Right lobe of liver (tissue), 6 donors: ENCODE measurements around the gene TRIO. TPM values are rescaled to one million over a fixed set of nuclear protein-coding genes. Genes with fewer than 3 reads are reported as not detected.
A peak's percentile ranks its signal among the peaks of the same experiment; 100 is the strongest.

Experiments
- ATAC-seq, 4 donors: fragments of 200-7000 bp; cut with Tn5 transposase; one replicate each; pipeline ENCODE4 v1.9.1; 2020; ENCODE audit warnings: mild to moderate bottlenecking in 4 of 4, moderate library complexity in 4 of 4
- DNase-seq, 3 donors: peaks; one replicate each; pipeline ENCODE4 v3.0.0-alpha.2; 2020
- H3K27ac ChIP-seq, 3 donors: fragments of 200-600 bp; one replicate each; pipeline ENCODE4 v1.8.0; 2022
- H3K27me3 ChIP-seq, 2 donors: fragments of 200-600 bp; one replicate each; pipeline ENCODE4 v1.8.0; 2022
- H3K36me3 ChIP-seq, 4 donors: fragments of 200-600 bp; sonication (generic) in 1 of 4; one replicate each; pipeline versions ENCODE4 v1.5.1 to v1.8.0; 2017 to 2022; ENCODE audit warnings: control low read depth in 1 of 4
- H3K4me1 ChIP-seq, 4 donors: fragments of 200-600 bp; sonication (generic) in 1 of 4; one replicate each; pipeline versions ENCODE4 v1.5.1 to v1.8.0; 2017 to 2022; ENCODE audit warnings: control low read depth in 1 of 4
- H3K4me3 ChIP-seq, 3 donors: fragments of 200-600 bp; one replicate each; pipeline ENCODE4 v1.8.0; 2022
- H3K9me3 ChIP-seq, 4 donors: fragments of 200-600 bp; sonication (generic) in 1 of 4; one replicate each; pipeline versions ENCODE4 v1.5.1 to v1.8.0; 2017 to 2022; ENCODE audit warnings: control low read depth in 1 of 4
- POLR2A ChIP-seq: fragments of 450-650 bp; IDR thresholded peaks from one replicate; pipeline ENCODE4 v1.6.1; 2017; ENCODE audit warnings: antibody characterized with exemption, mild to moderate bottlenecking
- WGBS: methylation state at CpG from one replicate; pipeline ENCODE4 v1.1.6; 2018; ENCODE audit warnings: low coverage, low lambda C conversion rate; ENCODE audit not compliant: insufficient coverage; ENCODE audit errors: missing lambda C conversion rate; 5-methylcytosine and 5-hydroxymethylcytosine counted together
- intact Hi-C, 2 donors: fragments of 100-400 bp; cut with DNase I; formaldehyde crosslinking; loops; one replicate each; pipeline versions ENCODE4 v1.11.2 to v1.14.1; 2022
- total RNA-seq, 6 experiments: library from RNA; depleted of rRNA in 2 of 6; stranded (reverse); fragments of >200 nt in 2 of 6; fragmentation: NEBNext Ultra II Directional in 3 of 6; extraction: Animal tissue kit (Norgen Biotek cat#: 25700) in 3 of 6; gene quantifications; one replicate each; pipeline versions ENCODE4 v1.1.0 to v1.2.4, GENCODE V29; 2016 to 2023
- TF ChIP-seq, protein P1 (sequence below), 4 donors: fragments of 200-600 bp in 3 of 4; fragments of 450-650 bp in 1 of 4; IDR thresholded peaks; one replicate each; pipeline versions ENCODE4 v1.5.1 to v1.8.0; 2016 to 2022; ENCODE audit warnings: antibody characterized with exemption in 4 of 4, mild to moderate bottlenecking in 2 of 4
- donor health status: DM: no; HTN: yes; CAD: no.
- donor health status: DM: no; HTN: no; CAD: no.
- donor health status: DM: no; HTN: no; CAD: no.
- donor health status: DM: no; HTN: yes; CAD: no.
- donor health status: DM: no; HTN: yes; CAD: no.

TRIO gene
- total RNA-seq, 6 experiments from 2014 or later, result 34.7 to 63.5 (median 50.2) TPM

GRCh38 chr5:14209222-14209822, 66.2 kb downstream of the TRIO start:
- peaks cover 0 to 65% (median 17%) of the 10 kb centered on the region in 4 donors for H3K4me1 ChIP-seq
- ATAC-seq (no peak), DNase-seq (no peak)
- H3K9me3 ChIP-seq, result no peaks in the 10 kb centered on the region
- no peaks in the 10 kb centered on the region for H3K27me3 ChIP-seq
- TF ChIP-seq POLR2A, result no peak
- TF ChIP-seq, protein P1, sequence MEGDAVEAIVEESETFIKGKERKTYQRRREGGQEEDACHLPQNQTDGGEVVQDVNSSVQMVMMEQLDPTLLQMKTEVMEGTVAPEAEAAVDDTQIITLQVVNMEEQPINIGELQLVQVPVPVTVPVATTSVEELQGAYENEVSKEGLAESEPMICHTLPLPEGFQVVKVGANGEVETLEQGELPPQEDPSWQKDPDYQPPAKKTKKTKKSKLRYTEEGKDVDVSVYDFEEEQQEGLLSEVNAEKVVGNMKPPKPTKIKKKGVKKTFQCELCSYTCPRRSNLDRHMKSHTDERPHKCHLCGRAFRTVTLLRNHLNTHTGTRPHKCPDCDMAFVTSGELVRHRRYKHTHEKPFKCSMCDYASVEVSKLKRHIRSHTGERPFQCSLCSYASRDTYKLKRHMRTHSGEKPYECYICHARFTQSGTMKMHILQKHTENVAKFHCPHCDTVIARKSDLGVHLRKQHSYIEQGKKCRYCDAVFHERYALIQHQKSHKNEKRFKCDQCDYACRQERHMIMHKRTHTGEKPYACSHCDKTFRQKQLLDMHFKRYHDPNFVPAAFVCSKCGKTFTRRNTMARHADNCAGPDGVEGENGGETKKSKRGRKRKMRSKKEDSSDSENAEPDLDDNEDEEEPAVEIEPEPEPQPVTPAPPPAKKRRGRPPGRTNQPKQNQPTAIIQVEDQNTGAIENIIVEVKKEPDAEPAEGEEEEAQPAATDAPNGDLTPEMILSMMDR (IDR thresholded peaks at IDR 0.05), result no peak
- no peak overlapping the region for H3K4me3 ChIP-seq
- peak overlapping the region; percentile 49 to 79 (median 75) for H3K27ac ChIP-seq
- H3K36me3 ChIP-seq, result no peaks in the 10 kb centered on the region
- intact Hi-C loops, result no loop called here
- WGBS, result 84% methylated on average over 9 of the region's 9 CpGs

DNA sequence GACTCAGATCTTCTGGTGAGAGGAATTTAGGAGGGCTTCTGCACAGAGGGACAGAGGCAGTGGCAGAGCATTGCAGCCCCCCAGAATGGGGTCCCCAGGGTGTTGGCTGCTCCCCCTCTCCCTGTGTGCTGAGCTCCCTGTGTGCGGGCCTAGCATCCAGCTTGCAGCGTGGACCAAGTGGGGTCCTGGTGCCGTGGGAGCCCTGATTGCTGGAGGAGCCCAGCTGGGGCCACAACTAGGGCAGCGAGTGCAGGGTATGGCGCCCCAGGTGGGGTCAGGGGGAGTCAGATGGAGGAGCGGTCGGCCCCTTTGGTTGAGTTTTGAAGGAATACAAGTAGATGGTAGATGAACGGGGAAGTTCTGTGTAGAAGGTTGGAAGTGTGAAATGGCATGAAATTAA, 66.7 kb downstream of the TRIO start:
- Histone ChIP-seq H3K27me3 (no peaks in the 10 kb centered on the region), H3K27ac (peak overlapping the region in 2 of 3 donors; percentile 75 to 79), H3K9me3 (no peaks in the 10 kb centered on the region), H3K4me3 (no peak overlapping the region), H3K36me3 (no peaks in the 10 kb centered on the region), H3K4me1 (peaks cover 0 to 64% (median 15%) of the 10 kb centered on the region in 4 donors)
- no peak for DNase-seq
- TF ChIP-seq, protein P1 (IDR thresholded peaks at IDR 0.05), result no peak
- TF ChIP-seq POLR2A, result no peak
- no peak for ATAC-seq
- 88% methylated on average over 7 of the region's 8 CpGs for WGBS
- intact Hi-C loops, result no loop called here

DNA sequence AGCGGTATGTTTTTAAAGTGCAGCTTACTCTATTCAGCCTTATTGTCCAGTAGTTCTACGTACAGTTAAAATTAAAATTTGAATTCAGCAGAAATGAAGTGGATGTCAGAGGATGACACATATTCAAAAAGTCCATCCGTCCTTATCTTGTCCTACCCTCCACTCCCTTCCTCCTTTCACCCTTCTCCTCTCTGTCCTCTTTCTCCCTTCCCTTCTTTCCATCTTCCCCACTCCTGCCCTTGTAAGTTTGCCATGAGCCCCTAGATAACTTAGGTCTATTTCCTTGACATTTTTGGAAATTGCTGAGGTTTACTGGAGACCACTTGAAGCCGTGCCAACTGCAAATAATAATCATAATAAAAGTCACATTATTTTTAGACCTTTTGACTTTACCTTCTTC, 67.6 kb downstream of the TRIO start:
- DNase-seq (no peak), ATAC-seq (no peak)
- H3K4me3 ChIP-seq, result no peak overlapping the region
- H3K9me3 ChIP-seq, result no peaks in the 10 kb centered on the region
- peaks cover 0 to 57% (median 11%) of the 10 kb centered on the region in 4 donors for H3K4me1 ChIP-seq
- H3K27ac ChIP-seq, result peak overlapping the region in 1 of 3 donors; percentile 80
- WGBS, result 76% methylated on average over 4 of the region's 4 CpGs
- intact Hi-C loops, result no loop called here
- no peaks in the 10 kb centered on the region for H3K27me3 ChIP-seq
- H3K36me3 ChIP-seq, result no peaks in the 10 kb centered on the region
- no peak for TF ChIP-seq POLR2A
- TF ChIP-seq, protein P1 (IDR thresholded peaks at IDR 0.05), result no peak

- Histone ChIP-seq H3K36me3 (no peaks in the 10 kb centered on the region), H3K9me3 (no peaks in the 10 kb centered on the region), H3K4me1 (peaks cover 0 to 61% (median 9%) of the 10 kb centered on the region in 4 donors), H3K27ac (peak overlapping the region; percentile 33 to 80 (median 37)), H3K4me3 (no peak overlapping the region), H3K27me3 (no peaks in the 10 kb centered on the region)
- ATAC-seq (peak in 1 of 4 donors; percentile 6), DNase-seq (no peak)
- TF ChIP-seq, protein P1 (IDR thresholded peaks at IDR 0.05), result no peak
- TF ChIP-seq POLR2A, result no peak
- WGBS, result 53% methylated on average over 4 of the region's 5 CpGs
- intact Hi-C loops, result no loop called here
Measured at GRCh38 chr5:14211818-14212803, 69.0 kb downstream of the TRIO start.
